Thyroid gland (tissue), 4 donors: ENCODE measurements around the gene CAMK1D.

ENCODE experiments used
- CTCF ChIP-seq, 6 experiments: fragments of 200-600 bp in 3 of 6; fragments of 450-650 bp in 3 of 6; sonication (generic) in 3 of 6; IDR thresholded peaks; one replicate each; pipeline ENCODE4 v1.5.1; 2016 to 2019; ENCODE audit warnings: antibody characterized with exemption in 6 of 6, mild to moderate bottlenecking in 2 of 6, inconsistent platforms in 1 of 6, moderate library complexity in 1 of 6
- POLR2A ChIP-seq, 2 donors: fragments of 450-650 bp; IDR thresholded peaks; one replicate each; pipeline ENCODE4 v1.6.1; 2017; ENCODE audit warnings: antibody characterized with exemption in 2 of 2, mild to moderate bottlenecking in 2 of 2, moderate library complexity in 1 of 2

GRCh38 chr10:12812571-12812970, 463.2 kb downstream of the CAMK1D start:
- no peak for TF ChIP-seq POLR2A (IDR thresholded peaks at IDR 0.05)
- TF ChIP-seq CTCF (IDR thresholded peaks at IDR 0.05) = no peak
